GM10847 (cell line): Measurements from ENCODE around the gene LMNTD2.

ENCODE experiments used
- POLR2A ChIP-seq: IDR thresholded peaks from 2 replicates; pipeline ENCODE4 v1.6.1; 2011; ENCODE audit not compliant: insufficient read length; ENCODE audit errors: extremely low read depth

LMNTD2 gene

DNA sequence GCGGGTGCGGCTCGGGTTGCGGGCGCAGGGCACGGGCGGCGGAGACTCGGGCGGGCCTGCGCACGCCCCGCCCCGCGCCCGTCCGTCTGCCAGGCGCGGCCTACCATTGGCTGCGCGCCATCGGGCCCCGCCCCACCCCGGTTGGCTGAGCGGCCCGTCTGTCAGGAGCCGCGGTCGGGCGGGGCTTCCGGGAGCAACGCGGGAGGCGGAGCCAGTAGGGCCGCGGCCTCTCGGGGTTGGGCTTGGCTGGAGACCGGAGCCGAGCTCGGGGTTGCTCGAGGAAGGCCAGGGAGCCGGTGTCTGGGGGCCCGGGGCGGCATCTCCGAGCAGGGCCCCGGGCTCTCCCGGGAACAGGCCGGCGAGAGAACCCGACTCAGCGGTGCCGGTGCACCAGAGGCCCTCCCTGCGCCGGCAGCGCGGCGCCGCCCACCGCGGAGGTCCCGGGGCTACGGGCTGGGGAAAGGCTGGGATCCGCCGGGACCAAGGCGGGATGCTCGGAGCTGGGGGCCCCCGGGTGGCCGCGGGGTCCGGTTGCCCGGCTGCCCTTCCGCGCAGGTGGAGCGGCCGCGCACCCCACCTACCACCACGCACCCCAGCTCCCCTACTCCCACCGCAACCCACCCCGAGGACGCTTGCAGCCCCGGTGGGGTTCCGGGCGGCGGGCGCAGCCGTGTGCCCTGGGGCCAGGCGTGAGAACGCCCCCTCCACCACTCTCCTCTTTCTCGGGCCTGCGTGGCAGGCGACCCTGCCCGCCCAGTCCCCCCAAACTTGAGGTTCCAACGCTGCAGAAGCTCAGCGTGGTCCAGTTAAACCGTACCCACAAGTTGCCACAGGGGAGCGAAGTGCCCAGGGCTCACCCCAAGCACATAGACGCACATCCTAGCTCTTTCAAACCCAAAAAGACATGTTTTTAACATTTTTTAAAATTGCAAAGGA, 24.8 kb downstream of the LMNTD2 start, which contains the start of gene HRAS:
Gene HRAS, minus strand, starts transcription at position 58 of the 936 bp plus-strand sequence.
- TF ChIP-seq POLR2A, result peak; percentile 70

- no peak for TF ChIP-seq POLR2A
These were observed 25.4 kb downstream of the LMNTD2 start for GRCh38 chr11:535210-535518.

- no peak for TF ChIP-seq POLR2A
These were observed 25.9 kb downstream of the LMNTD2 start for GRCh38 chr11:534396-535209.

GRCh38 chr11:533586-534395, 26.7 kb downstream of the LMNTD2 start:
- no peak for TF ChIP-seq POLR2A

DNA sequence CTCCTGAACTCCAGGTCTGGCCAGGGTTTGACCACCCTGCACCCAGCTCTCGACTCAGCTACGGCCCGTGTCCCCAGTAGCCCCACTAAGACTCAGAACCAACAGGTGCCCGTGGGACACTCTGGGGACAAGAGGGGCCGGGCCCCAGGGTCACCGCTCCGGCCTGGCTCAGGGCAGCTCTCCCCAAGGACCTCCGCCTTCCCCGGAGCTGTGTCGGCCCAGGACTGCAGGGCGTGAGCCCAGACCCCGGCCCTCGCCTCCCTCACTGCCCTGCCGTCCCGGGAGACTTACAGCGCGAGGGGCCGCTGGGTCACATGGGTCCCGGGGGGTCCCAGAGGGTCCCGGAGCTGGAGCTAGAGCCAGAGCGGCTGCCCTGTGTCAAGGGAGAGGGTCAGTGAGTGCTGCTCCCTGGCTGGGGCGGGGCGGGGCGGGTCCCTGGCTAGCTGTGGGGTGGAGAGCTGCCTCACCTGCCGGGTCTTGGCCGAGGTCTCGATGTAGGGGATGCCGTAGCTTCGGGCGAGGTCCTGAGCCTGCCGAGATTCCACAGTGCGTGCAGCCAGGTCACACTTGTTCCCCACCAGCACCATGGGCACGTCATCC, 27.5 kb downstream of the LMNTD2 start:
- TF ChIP-seq POLR2A, result no peak

GRCh38 chr11:532527-532985, 28.0 kb downstream of the LMNTD2 start:
- no peak for TF ChIP-seq POLR2A

DNA sequence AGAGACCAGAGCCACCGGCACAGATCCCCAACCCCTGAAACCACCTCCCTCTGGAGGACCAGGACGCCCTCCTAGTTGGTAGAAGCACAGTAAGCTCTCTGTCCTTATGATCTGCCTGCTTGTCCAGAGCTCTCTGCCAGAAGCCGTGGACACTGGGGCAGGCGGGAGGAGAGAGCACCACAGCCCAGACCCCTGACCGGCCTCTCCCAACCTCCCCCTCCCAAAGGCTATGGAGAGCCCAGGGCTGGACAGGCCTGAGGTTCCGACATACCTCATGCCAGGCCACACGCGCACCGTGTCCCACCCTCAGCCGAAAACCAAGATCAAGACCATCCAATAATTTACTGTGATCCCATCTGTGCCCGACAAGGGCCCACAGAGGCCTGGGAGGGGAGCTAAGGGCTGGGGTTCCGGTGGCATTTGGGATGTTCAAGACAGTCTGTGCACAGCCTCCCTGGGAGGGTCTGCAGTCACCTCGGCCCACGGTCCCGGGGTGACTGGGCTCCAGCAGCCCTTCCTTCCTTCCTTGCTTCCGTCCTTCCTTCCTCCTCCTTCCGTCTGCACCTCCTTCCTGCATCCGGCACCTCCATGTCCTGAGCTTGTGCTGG, 28.5 kb downstream of the LMNTD2 start:
- TF ChIP-seq POLR2A, result no peak

GRCh38 chr11:530960-531831, 29.3 kb downstream of the LMNTD2 start:
- TF ChIP-seq POLR2A, result no peak

DNA sequence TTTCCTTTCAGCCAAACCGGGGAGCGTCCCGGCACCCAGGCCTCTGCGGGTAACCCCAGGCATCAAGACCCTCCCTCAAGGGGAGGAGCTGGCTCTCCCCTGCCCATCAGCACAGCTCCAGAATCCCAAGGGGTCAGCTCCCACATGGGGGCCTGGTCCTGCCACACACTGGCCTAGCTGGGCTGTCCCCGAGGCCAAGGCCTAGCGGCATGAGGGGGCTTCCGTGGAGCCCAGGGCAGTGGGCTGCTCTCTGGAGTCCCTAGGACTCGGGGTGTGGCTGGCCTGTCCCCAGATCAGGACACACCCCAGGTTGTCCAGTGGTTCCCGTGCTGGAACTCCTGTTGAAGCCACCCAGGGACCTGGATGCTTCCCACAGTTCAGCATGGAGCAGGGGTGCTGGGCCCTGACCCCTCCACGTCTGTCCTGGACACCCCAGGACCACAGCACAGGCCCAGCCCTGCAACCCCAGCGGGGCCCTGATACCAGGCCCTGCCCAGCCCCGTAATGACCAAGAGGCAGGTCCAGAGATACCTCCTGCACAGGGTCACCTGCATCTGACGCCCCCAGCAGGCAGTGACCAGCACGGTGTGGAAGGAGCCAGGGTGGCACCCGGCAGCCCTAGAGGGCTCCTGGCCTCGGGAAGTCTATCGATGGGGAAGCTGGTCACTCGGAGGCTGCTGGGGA, 30.7 kb downstream of the LMNTD2 start:
- TF ChIP-seq POLR2A, result no peak

DNA sequence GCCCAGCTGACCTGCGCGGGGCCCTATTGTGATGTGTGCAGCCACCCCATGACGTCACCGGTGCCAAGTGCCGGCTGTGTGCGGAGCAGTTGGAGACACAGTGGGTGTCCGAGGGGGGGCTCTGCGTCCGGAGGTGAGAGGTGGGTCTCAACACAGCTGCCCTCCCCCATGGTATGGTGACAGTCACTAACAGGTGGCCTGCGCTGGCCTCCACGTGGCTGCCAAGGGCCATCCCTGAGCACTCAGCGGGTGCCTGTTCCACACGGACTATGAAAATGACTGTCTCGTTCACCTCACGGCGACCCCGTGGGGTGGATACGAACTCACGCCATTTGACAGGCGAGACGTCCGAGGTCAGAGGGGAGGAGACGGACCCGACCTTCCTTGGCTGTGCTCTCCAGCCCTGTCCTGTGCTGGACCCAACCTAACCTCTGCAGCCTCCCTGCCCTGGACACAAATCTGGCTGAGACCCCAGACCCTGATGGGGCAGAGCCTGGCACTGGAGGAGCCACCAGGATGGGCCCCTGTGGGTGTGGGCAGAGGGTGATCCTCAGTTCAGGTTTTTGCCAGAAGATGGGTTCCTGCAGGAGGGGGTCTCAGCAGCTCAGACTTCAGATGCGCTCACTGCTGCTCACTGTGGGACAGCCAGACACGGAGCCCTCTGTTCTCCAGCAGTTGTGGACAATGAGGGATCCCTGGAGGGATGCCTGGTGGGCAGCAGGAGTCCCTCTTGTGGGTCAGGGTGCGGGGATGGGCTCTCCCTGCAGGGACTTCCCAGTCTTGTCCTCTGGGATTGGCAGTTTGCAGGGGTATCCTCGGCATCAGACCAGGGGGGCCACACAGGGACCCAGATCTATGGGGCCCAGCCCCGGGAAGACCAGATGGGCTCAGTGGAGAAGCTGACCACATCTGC, 31.5 kb downstream of the LMNTD2 start:
- no peak for TF ChIP-seq POLR2A

DNA sequence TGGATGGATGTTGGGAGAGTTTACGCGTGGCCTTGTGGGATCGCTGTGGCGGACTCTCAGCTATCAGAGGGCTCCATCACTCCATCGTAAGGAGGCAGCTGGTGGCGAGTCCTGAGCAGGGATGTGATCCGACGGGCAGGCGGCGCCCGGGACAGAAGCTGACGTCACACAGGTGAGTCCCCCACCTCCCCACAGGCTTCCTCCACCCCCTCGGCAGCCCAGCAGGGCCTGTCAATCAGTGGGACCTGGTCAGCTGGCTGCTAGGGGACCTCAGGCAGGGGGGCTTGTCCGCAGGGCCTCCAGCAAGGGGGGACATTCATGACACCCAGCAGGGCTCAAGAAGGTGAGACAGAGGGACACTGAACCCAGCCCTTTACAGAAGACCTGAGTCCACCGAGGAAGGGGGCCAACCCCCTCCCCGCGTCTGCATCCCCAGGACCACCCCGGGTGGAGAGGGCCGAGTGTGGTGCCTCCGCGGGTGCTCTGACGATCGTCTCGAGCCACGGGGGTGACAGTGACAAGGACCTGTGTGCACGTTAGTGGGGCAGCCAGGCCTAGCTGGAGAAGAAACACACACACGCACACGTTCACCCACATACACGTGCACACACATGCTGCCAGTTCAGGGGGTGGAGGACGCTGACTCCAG, 32.2 kb downstream of the LMNTD2 start:
- no peak for TF ChIP-seq POLR2A
